ENCODE data around the gene CENPX. TPM values are rescaled to one million over a fixed set of nuclear protein-coding genes. Genes with fewer than 3 reads are reported as not detected.

CENPX gene
- total RNA-seq, 1 donor from 2014 or later, result 41.3 TPM

- H3K4me3 ChIP-seq, result peak overlapping the region; percentile 52 to 71
- no peak for TF ChIP-seq CTCF (IDR thresholded peaks at IDR 0.05)
- H3K27ac ChIP-seq, result no peak overlapping the region
- no peaks in the 10 kb centered on the region for H3K36me3 ChIP-seq
- peaks cover 8% of the 10 kb centered on the region for H3K27me3 ChIP-seq
- no peak for DNase-seq (ENCODE audit: low spot score in 2 of 2)
- peaks cover 10 to 18% of the 10 kb centered on the region in 2 donors for H3K4me1 ChIP-seq
- H3K9me3 ChIP-seq, result no peaks in the 10 kb centered on the region
- intact Hi-C loops (cut with DNase I), result loop anchor here (1.0 kb wide), 1 partner anchor 124 kb away; no protein-coding TSS in a partner anchor
These were observed 7.4 kb upstream of the CENPX start for GRCh38 chr17:82029990-82030469.

- intact Hi-C loops (cut with DNase I), result no loop called here
- no peak overlapping the region for H3K27ac ChIP-seq
- H3K4me1 ChIP-seq, result peaks cover 10 to 18% of the 10 kb centered on the region in 2 donors
These were observed 6.7 kb upstream of the CENPX start for GRCh38 chr17:82029391-82029790.

GRCh38 chr17:82028966-82029365, 6.3 kb upstream of the CENPX start:
- no peak for DNase-seq (ENCODE audit: low spot score in 2 of 2)
- H3K36me3 ChIP-seq, result no peaks in the 10 kb centered on the region
- intact Hi-C loops (cut with DNase I), result no loop called here

More at GRCh38 chr17:82029391-82029790, 6.7 kb upstream of the CENPX start:
- H3K9me3 ChIP-seq, result no peaks in the 10 kb centered on the region
- no peaks in the 10 kb centered on the region for H3K36me3 ChIP-seq
- no peak for DNase-seq (ENCODE audit: low spot score in 2 of 2)
- TF ChIP-seq CTCF (IDR thresholded peaks at IDR 0.05), result no peak
- H3K4me3 ChIP-seq, result no peak overlapping the region
- H3K27me3 ChIP-seq, result peaks cover 8% of the 10 kb centered on the region

DNA sequence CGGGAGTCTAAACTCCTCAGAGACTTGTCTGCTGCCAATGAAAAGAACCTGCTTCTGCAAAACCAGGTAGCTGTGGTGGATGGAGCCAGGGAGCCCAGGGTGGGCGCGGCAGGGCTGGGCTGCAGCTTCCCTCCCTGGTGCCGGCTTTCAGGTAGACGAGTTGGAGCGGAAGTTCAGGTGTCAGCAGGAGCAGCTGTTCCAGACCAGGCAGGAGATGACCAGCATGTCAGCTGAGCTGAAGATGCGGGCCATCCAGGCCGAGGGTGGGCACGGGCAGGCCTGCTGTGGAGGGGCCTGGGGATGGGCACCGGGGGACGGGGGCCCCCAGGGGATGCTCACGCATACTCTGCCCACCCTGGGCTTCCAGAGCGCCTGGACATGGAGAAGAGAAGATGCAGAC, 5.6 kb upstream of the CENPX start:
- Histone ChIP-seq H3K27ac (no peak overlapping the region), H3K36me3 (no peaks in the 10 kb centered on the region), H3K27me3 (peaks cover 8% of the 10 kb centered on the region), H3K4me3 (no peak overlapping the region), H3K9me3 (no peaks in the 10 kb centered on the region), H3K4me1 (peaks cover 10 to 25% of the 10 kb centered on the region in 2 donors)
- DNase-seq (ENCODE audit: low spot score in 2 of 2), result no peak
- intact Hi-C loops (cut with DNase I), result no loop called here
- no peak for TF ChIP-seq CTCF (IDR thresholded peaks at IDR 0.05)

More at GRCh38 chr17:82028966-82029365, 6.3 kb upstream of the CENPX start:
- TF ChIP-seq CTCF (IDR thresholded peaks at IDR 0.05), result no peak
- H3K4me3 ChIP-seq, result no peak overlapping the region
- peaks cover 8% of the 10 kb centered on the region for H3K27me3 ChIP-seq
- peaks cover 10 to 20% of the 10 kb centered on the region in 2 donors for H3K4me1 ChIP-seq
- H3K27ac ChIP-seq, result no peak overlapping the region
- H3K9me3 ChIP-seq, result no peaks in the 10 kb centered on the region

- intact Hi-C loops (cut with DNase I), result no loop called here
- Histone ChIP-seq H3K4me1 (peaks cover 17 to 27% of the 10 kb centered on the region in 2 donors), H3K4me3 (no peak overlapping the region)
These were observed 2.9 kb upstream of the CENPX start for GRCh38 chr17:82025401-82026107.

More at GRCh38 chr17:82025401-82026107, 2.9 kb upstream of the CENPX start:
- no peak for TF ChIP-seq CTCF (IDR thresholded peaks at IDR 0.05)
- Histone ChIP-seq H3K36me3 (no peaks in the 10 kb centered on the region), H3K9me3 (no peaks in the 10 kb centered on the region), H3K27ac (no peak overlapping the region), H3K27me3 (no peaks in the 10 kb centered on the region)
- DNase-seq (ENCODE audit: low spot score in 2 of 2), result no peak
